ENCODE measurements around the gene SPATA31E1.
"Not testable (repeated sequence)": the region's sequence is repeated elsewhere in the genome, so short reads cannot be mapped to it uniquely, and the experiment has no call there.

Gene SPATA31E1

DNA sequence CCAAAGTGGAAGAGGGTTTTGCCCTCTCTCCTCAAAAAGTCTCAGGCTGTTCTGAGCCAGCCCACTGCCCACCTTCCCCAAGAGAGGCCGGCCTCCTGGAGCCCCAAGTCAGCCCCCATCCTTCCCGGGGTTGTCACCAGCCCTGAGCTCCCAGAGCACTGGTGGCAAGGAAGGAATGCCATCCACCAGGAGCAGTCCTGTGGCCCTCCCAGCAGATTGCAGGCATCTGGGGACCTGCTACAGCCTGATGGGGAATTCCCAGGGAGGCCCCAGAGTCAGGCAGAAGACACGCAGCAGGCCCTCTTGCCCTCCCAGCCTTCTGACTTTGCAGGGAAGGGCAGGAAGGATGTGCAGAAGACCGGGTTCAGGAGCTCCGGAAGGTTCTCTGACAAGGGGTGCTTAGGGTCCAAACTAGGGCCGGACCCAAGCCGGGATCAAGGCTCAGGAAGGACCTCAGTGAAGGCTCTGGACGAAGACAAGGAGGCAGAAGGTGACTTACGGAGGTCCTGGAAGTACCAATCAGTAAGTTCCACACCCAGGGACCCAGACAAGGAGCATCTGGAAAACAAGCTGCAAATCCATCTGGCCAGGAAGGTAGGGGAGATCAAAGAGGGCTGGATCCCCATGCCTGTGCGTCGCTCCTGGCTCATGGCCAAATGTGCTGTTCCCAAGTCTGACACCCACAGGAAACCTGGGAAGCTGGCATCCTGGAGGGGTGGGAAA lies 3.7 kb downstream of the SPATA31E1 start:
- no peak for DNase-seq (ENCODE audit: low read depth)

DNA sequence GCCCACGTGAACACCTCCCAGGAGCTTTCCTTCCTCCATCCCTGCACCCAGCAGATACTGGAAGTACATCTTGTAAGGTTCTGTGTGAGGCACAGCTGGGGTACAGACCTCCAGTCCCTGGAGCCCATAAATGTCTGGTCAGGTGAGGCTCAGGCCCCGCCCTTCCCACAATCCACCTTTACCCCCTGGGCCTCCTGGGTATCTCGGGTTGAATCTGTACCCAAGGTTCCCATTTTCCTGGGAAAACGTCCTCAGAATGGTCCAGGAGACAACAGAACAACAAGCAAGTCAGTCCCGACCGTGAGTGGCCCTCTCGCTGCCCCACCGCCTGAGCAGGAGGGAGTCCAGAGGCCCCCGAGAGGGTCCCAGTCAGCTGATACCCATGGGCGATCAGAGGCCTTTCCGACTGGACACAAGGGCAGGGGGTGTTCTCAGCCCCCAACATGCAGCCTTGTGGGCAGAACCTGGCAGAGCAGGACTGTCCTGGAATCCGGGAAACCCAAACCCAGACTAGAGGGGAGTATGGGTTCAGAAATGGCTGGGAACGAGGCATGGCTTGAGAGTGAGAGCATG lies 4.3 kb downstream of the SPATA31E1 start:
- DNase-seq (ENCODE audit: low read depth): no peak

DNA sequence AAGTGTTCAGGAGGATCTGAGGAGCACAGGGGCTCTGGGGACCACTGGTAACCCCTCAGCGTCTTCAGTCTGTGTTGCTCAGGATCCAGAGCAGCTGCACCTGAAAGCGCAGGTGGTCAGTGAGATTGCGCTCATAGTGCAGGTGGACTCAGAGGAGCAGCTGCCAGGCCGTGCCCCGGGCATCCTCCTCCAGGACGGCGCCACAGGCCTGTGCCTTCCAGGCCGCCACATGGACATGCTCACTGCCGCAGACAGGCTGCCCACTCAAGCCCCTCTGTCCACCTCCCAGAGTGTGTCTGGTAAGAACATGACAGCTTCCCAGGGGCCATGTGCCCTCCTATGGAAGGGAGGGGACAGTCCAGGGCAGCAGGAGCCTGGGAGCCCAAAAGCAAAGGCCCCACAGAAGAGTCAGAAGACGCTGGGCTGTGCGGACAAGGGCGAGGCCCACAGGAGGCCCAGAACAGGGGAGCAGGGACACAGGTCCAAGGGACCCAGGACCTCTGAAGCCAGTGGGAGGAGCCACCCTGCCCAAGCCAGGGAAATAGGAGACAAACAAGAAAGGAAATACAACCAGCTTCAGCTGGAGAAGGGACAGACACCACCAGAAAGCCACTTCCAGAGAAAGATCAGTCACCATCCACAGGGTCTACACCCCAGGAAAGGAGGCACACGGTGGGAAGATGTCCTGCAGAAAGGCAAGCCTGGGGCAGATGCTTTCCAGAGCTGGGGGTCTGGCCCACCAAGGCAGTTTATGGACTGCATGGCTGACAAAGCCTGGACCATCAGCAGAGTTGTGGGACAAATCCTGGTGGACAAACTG lies 5.2 kb downstream of the SPATA31E1 start:
- no peak for DNase-seq (ENCODE audit: low read depth)

DNA sequence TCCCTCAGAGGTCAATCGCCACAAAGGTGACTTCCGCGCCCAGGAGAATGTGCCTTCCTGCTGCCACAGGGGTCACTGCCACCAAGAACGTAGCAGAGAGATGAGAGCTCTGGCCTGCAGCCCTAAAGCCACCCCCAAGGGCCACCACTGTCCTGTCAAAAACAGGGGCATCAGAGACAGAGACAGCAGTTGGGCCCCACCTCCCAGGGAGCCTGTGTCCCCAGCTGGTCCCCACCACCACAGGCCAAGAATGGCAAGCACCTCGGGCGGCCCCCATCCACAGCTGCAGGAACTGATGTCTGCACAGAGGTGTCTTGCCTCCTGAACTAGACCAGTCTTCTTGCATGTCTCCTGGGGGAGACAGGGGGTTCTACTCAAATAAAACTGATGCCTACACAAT lies 5.8 kb downstream of the SPATA31E1 start:
- no peak for DNase-seq (ENCODE audit: low read depth)

DNA sequence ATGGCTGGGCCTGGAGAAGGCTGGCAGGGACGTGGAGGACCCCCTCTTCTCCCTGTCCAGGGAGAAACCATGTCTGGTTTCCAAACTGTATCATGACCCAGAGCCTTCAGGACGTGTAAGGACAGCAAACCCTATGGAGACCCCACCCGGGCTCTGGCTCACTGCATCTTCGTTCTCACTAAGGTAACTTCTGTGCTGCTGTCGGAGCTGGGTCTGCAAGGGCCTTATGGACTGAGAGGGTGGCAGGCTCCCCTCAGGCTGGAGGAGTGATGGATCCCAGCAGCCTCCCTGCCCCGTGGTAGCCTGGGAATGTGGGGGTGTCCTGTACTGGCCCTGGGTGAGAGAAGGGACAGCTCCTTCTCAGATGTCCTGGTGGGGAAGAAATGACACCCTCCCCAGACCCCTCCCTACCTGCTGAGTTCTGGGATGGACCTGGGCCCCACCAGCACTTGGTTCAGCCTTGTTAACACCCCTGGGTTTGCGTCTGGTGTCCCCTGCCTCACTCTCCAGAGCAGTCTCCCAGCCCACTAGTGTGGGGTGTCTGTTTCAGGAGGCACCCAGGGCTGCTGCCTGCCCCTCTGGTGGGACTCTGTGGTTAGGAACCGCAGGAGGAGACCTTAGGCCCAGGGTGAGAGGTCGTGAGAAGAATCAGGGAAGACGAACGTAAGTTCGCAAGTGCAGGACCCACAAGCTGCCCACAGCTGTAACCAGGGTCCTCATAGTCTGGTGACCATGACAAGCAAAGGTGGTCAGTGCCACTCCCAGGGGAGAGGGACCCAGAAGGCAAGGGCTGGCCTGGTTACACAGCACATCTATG lies 6.6 kb downstream of the SPATA31E1 start:
- DNase-seq (ENCODE audit: low read depth): no peak

DNA sequence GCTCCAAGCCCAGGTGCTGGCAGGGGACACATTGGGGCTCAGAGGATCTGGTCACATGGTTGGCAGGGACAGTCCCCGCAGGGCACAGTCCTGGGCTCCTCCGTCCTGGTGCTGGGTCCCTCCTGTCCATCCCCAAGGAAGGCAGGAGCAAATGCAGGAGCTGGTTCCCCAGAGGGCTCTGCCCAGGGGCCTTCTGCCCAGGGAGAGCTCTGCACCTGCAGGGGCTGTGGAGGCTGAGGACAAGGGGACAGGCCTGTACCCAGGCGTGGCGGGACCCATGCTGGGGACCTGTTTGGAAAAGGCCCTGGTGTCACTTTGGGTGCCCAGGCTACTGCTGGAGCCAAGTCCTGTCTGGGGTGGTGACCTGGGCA lies 7.2 kb downstream of the SPATA31E1 start:
- DNase-seq (ENCODE audit: low read depth): no peak

DNA sequence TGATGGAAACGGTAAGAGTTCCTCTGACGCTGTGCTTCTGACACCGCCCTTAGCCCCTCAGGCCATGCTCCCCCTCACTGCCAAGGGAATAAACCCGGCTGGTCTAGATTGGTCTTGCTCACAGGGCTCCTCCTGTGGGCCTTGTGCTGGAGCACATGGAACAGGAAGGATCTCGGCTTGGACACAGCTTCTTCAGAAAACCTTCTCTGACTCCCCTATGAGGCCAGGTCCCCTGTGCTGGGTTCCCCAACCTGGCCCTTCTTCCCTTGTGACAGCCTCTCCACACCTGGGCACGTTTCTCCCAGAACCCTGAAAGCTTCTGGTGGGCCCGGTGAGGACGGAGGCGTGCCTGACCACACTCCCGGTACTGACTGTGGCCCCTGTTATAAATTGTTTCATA lies 8.2 kb downstream of the SPATA31E1 start:
- DNase-seq (ENCODE audit: low read depth): no peak

DNA sequence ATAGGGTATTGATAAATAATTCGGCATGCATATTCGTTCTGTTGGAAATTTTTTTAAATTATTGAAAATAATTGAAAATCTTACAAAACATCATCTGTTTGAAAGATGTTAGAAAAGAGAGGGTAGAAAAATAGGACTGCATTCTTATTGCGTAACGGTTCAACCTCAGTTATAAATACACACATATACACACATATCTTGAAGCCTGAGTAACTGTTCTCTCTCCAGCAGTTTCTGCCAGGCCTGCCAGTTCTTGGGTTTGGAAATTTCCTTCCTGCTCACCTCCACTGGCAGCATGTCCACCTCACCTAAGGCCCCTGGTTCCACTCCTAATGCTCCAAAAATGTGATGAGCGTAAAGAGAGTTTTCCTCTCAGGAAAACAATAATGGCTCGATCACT lies 9.1 kb downstream of the SPATA31E1 start:
- DNase-seq (ENCODE audit: low read depth): no peak

DNA sequence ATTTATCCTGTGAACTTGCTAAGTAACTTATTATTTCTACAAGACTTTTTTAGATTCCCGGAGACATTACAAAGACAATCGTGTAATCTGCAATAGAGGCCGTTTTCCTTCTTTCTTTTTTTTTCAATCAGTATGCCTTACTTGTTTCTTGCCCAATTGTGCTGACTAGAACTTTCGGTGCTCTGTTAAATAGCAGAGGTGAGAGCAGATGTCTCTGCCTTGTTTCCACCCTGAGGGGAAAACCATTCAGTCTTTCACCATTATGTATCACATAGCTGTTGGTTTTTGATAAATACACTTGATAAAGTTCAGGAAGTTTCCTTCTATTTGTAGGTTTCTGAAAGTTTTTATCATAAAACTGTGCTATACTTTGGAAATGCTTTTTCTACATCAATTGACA lies 10.3 kb downstream of the SPATA31E1 start:
- no peak for DNase-seq (ENCODE audit: low read depth)

DNA sequence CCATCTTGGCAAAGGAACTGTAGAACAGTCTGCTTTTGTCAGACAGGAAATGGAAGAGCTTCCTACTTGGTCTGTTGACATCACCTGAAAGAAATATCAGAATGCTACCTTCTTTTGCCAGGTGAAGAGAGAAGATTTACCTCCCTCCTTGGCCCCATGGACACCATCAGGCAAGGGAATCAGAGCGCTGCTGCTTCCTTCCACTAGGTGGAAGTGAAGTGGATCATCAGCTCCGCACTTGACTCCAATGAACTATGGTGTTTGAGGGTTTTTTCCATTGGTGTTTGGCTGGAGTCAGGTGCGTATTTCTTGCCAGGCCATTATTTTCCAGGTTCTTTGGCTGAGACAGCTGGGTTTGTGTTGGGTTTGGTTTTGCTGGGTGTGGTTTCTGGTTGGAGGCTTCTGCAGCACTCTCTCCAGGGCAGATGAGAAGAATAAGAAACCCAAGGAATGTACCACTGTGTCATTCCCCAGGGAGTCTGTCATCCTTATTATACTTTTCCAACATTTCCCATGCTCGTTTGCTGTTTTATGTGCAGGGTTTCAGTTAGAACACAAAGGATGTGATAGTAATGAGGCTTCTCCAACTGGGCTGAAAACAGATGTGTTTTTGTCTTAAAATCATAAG lies 12.4 kb downstream of the SPATA31E1 start:
- DNase-seq (ENCODE audit: low read depth): peak; percentile 52

DNA sequence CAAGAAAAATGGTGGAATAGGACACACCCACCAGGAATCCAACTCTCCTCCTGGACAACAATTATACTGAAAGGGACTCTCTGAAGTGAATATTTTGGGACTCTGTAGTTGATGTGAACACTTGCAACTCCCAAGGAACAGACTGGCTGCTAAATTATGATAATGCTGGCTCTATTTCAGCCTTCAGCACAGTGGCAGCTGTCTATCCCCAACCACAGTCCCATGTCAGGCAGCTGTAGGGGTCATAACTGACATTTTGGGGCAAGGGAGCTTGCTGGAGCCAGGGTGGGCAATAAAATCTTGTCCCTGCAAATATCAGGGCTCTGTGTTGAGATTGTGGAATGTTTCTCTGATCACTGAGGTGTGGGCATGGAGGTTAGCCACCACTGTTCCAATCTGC lies 14.2 kb downstream of the SPATA31E1 start:
- DNase-seq (ENCODE audit: low read depth): no peak

DNA sequence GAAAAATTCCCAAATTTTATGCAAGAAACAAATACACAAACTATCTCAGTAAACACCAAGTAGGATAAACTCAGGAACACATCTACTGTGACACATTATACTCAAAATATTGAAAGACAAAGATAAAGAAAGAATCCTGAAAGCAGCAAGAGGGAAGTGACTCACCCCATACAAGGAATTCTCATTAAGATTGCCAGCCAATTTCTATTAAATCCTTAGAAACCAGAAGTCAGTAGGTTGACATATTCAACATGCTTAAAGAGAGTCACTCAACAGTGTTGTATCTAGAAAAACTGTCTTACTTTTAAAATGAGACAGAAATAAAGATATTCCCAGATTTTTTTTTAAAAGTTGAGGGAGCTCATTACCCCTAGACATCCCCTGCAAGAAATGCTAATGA lies 15.5 kb downstream of the SPATA31E1 start:
- peak; percentile 58 for DNase-seq (ENCODE audit: low read depth)

DNA sequence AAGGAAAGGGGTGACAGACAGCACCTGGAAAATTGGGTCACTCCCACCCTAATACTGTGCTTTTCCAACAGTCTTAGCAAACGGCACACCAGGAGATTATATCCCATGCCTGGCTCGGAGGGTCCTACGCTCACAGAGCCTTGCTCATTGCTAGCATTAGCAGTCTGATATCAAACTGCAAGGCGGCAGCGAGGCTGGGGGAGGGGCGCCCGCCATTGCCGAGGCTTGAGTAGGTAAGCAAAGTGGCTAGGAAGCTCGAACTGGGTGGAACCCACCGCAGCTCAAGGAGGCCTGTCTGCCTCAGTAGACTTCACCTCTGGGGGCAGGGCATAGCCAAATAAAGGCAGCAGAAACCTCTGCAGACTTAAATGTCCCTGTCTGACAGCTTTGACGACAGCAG lies 19.7 kb downstream of the SPATA31E1 start:
- DNase-seq (ENCODE audit: low read depth): not testable (repeated sequence)

DNA sequence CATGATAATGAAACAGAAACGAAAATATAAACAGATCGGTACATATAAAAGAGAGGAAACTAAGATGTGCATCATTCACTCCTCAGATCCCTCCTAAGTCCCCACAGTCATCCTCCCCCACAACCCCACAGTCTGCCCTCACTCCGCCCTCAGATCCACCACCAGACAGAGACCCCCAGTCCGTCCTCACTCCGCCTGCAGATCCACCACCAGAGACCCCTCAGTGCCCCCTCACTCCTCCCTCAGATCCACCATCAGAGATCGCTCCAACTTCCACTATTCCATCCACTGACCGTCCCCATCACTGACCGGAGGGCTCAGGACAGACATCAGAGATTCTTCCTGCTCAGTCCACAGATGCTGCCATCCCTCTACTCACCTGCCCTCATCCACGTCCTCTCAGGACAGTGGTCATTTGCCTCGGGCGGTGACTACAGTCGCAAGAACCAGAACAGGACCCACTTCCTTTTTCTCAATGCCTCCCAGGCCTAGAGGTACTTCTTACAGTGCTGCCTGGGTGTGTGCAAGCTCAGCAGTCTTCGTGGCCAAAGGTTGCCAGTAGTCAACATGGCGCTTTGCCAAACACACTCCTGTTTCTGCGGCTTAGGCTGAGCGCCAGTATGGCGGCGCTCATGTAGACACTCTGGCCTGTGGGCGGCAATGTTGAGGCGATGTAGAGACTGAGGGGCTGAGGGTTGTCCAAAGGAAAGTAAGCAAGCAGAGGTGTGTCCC lies 26.8 kb downstream of the SPATA31E1 start:
- DNase-seq (ENCODE audit: low read depth): no peak

DNA sequence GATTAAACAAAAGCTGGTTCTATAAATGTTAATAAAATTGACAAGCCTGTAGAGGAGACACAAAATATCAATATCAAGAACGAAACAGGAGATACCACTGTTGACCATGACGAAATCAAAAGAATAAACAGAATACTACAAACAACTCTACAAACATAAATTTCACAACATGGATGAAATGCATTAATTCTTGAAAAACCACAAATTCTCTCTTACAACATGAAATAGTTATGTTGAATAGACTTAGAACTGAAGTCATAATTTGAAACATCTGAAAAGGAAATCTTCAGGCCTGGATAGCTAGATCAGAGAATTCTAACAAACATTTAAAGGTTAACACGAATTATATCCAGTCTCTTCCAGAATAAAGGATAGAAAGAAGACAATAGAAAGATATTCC lies 28.1 kb downstream of the SPATA31E1 start:
- no peak for DNase-seq (ENCODE audit: low read depth)

DNA sequence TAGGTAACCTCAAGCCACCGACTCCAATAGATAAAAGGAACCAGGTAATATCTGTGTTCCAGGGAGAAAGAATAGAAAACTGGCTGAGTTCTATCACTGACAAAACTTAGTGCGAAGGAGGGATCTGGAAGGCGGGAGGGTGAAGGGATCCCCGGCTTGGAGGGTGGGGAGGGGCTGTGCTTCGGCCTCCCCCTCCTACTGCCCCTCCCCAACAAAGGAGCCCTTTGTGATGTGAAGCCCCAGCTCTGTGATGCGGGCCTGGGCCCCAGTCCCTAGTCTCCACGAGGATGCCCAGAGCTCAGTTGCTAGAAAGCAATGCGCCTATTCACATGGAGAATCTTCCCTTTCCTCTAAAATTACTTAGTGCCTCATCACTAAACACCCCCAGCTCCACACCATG lies 35.0 kb downstream of the SPATA31E1 start, which contains the start of gene SPATA31C1:
Gene SPATA31C1, plus strand, starts transcription at position 301 of the 400 bp plus-strand sequence.
- DNase-seq (ENCODE audit: low read depth): not testable (repeated sequence)

DNA sequence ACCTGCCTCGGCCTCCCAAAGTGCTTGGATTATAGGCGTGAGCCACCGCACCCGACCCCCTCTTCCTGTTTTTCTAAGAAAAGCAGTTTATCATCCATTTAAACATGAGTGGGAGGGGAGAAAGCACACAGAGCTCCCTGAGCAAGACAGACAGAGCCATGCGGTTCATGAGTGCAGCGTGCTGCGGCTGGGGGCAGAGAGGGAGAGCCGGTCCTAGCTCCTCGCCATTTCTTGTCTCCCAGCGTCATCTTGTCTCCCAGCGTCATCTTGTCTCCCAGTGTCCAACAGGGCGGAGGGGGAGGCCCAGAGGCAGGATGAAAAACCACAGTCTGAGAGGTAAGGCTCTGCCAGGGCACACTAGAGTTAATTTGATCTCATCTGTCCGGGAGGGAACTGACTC lies 36.3 kb downstream of the SPATA31E1 start:
- not testable (repeated sequence) for DNase-seq (ENCODE audit: low read depth)

DNA sequence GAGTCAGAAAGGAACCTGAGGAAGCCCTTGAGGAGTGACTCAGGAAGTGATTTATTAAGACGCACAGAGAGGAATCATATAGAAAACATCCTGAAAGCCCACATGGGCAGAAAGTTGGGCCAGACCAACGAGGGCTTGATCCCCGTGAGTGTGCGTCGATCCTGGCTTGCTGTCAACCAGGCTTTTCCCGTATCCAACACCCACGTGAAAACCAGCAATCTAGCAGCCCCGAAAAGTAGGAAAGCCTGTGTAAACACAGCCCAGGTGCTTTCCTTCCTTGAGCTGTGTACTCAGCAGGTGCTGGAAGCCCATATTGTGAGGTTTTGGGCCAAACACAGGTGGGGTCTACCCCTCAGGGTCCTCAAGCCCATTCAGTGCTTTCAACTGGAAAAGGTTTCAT lies 38.9 kb downstream of the SPATA31E1 start:
- DNase-seq (ENCODE audit: low read depth): not testable (repeated sequence)

DNA sequence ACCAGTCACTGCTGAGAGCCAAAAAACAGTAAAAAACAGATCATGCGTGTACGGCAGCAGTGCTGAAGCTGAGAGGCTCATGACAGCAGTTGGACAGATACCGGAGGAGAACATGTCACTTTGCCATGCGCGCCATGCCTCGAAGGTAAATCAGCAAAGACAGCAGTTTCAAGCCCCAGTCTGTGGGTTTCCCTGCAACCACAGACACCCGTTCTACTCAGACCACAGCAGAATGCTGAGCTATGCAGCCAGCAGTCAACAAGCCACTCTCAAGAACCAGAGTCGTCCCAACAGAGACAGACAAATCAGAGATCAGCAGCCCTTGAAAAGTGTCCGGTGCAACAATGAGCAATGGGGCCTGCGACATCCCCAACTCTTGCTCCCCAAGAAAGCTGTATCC lies 40.3 kb downstream of the SPATA31E1 start:
- not testable (repeated sequence) for DNase-seq (ENCODE audit: low read depth)

DNA sequence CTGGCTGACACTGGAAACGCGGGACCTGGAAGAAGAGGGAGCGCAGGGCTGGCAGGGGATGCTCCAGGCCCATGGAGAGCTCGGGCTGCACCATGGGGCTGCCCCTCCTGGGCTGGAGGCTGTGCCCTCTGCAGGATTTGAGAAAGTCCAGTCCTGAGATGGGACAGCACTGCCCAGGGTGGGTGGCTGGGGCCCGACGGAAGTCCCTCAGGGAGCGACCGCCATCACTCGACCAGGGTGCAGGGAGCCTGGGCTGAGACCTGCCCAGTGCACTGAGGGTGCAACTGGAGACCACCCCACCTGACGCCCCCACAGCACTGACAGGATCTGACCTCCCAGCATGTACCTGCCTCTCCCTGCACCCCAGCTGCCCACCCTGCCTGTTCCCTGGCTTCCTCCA lies 42.2 kb downstream of the SPATA31E1 start:
- not testable (repeated sequence) for DNase-seq (ENCODE audit: low read depth)

DNA sequence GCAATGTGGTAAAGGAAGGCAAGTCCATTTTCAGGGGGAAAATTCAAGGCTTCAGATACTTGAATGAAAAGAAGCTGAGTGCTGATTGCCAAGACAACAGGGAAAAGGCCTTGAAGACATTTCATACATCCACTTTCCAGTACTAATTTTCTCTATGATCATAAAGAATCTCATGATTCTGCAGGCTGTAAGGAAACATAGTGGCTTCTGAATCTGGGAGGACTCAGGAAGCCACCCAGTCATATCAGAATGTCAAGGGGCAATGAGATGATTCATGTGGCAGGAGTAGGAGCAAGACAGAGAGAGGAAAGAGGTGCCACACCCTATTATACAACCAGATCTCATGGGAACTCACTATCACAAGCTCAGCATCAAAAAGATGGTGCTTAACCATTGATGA lies 46.5 kb downstream of the SPATA31E1 start:
- DNase-seq (ENCODE audit: low read depth): not testable (repeated sequence)
